Neural crest cell (in vitro differentiated cells): Measurements from ENCODE around the gene GRK2. TPM values are rescaled to one million over a fixed set of nuclear protein-coding genes. Genes with fewer than 3 reads are reported as not detected.

Experiments
- DNase-seq: peaks from one replicate; pipeline ENCODE4 v3.0.0; 2021; ENCODE audit warnings: low read depth, mixed read lengths, low spot score
- H3K27ac Mint-ChIP-seq: one replicate; pipeline ENCODE4 v1.8.0; 2021; ENCODE audit warnings: mild to moderate bottlenecking, mixed read lengths; ENCODE audit not compliant: unreplicated experiment
- H3K27me3 Mint-ChIP-seq: 2 replicates; pipeline ENCODE4 v1.8.0; 2021; ENCODE audit warnings: low read depth, mild to moderate bottlenecking, mixed read lengths
- H3K36me3 Mint-ChIP-seq: 2 replicates; pipeline ENCODE4 v1.8.0; 2021; ENCODE audit warnings: low read depth, mild to moderate bottlenecking, mixed read lengths
- H3K4me1 Mint-ChIP-seq: 2 replicates; pipeline ENCODE4 v1.8.0; 2021; ENCODE audit warnings: mixed read lengths
- H3K4me3 Mint-ChIP-seq: one replicate; pipeline ENCODE4 v1.8.0; 2021; ENCODE audit warnings: mild to moderate bottlenecking, mixed read lengths
- H3K9me3 Mint-ChIP-seq: 2 replicates; pipeline ENCODE4 v1.8.0; 2021; ENCODE audit warnings: mixed read lengths
- CTCF ChIP-seq: fragments of 200-600 bp; sonication (generic); conservative IDR thresholded peaks from 2 replicates; pipeline ENCODE4 v1.5.0; 2021; ENCODE audit warnings: antibody characterized with exemption, mild to moderate bottlenecking
- total RNA-seq: library from RNA; stranded (reverse); gene quantifications from 2 replicates; pipeline ENCODE4 v1.2.1, GENCODE V29; 2021

GRK2 gene
- total RNA-seq, 1 donor from 2014 or later = 51.3 TPM

- Mint-ChIP-seq H3K27me3 (no peaks in the 10 kb centered on the region), H3K9me3 (no peaks in the 10 kb centered on the region), H3K4me3 (no peak overlapping the region), H3K4me1 (no peaks in the 10 kb centered on the region), H3K36me3 (peaks cover 19% of the 10 kb centered on the region), H3K27ac (peak overlapping the region; percentile 54)
- no peak for DNase-seq
- TF ChIP-seq CTCF = no peak
These were observed 14.4 kb upstream of the GRK2 start for GRCh38 chr11:67251841-67252240.

DNA sequence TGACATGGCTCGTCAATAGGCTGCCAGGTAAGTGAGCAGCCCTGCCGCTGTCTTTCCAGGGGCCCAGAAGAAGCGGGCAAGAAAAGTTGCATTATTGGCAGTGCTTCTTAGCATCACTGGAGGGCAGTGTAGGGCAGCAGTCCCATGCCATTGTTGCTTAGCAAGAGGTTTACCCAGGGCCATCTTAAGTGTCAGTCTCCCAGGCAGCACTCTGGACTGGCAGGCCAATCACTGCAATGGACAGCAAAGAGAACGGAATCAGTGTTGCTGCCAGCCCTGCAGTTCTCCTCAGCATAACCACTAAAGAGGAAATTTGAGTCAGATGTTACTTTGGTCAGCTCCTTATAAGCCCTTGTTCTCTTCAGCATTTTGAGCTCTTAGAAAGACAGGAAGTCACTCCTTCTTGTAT is 13.4 kb upstream of the GRK2 start:
- Mint-ChIP-seq H3K4me1 (no peaks in the 10 kb centered on the region), H3K27ac (no peak overlapping the region), H3K9me3 (no peaks in the 10 kb centered on the region), H3K4me3 (peak overlapping the region; percentile 51), H3K36me3 (peaks cover 17% of the 10 kb centered on the region), H3K27me3 (no peaks in the 10 kb centered on the region)
- DNase-seq = no peak
- TF ChIP-seq CTCF = peak; percentile 49

- H3K36me3 Mint-ChIP-seq = peaks cover 12% of the 10 kb centered on the region
- no peak for DNase-seq
- no peak for TF ChIP-seq CTCF
- H3K4me1 Mint-ChIP-seq = no peaks in the 10 kb centered on the region
- H3K9me3 Mint-ChIP-seq = no peaks in the 10 kb centered on the region
- peak overlapping the region; percentile 21 for H3K4me3 Mint-ChIP-seq
- no peak overlapping the region for H3K27ac Mint-ChIP-seq
- no peaks in the 10 kb centered on the region for H3K27me3 Mint-ChIP-seq
These were observed 12.2 kb upstream of the GRK2 start for GRCh38 chr11:67253872-67254624.

GRCh38 chr11:67254798-67255197 is 11.5 kb upstream of the GRK2 start:
- H3K27me3 Mint-ChIP-seq = no peaks in the 10 kb centered on the region
- H3K27ac Mint-ChIP-seq = no peak overlapping the region
- DNase-seq = no peak
- H3K4me3 Mint-ChIP-seq = no peak overlapping the region
- no peaks in the 10 kb centered on the region for H3K9me3 Mint-ChIP-seq
- H3K36me3 Mint-ChIP-seq = peaks cover 15% of the 10 kb centered on the region
- no peak for TF ChIP-seq CTCF
- H3K4me1 Mint-ChIP-seq = no peaks in the 10 kb centered on the region

DNA sequence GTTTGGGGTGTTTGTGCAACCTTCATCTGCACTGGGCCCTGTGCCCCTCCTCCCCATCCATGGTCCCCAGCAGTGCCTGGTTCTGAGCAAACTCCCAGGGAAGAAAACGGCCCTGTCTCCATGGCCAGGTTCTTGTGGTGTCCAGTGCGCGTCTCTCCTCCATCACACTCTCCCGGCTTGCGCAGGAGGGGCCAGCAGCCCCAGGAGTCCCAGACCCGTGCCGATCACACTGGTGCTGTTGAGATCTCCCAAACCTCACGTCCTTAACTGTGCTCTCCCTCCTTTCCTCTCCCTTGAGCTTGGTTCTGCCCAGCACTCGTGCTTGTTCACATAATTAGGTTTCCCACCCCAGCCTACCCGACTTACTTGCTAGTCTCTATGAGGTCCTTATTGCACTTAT is 10.9 kb upstream of the GRK2 start:
- Mint-ChIP-seq H3K36me3 (peaks cover 16% of the 10 kb centered on the region), H3K27ac (peak overlapping the region; percentile 73), H3K9me3 (no peaks in the 10 kb centered on the region), H3K27me3 (no peaks in the 10 kb centered on the region), H3K4me3 (no peak overlapping the region), H3K4me1 (peaks cover under 1% of the 10 kb centered on the region)
- no peak for DNase-seq
- TF ChIP-seq CTCF = no peak
